ENCODE results near the gene CDK9.
"Not testable (repeated sequence)": the region's sequence is repeated elsewhere in the genome, so short reads cannot be mapped to it uniquely, and the experiment has no call there.

Gene CDK9

DNA sequence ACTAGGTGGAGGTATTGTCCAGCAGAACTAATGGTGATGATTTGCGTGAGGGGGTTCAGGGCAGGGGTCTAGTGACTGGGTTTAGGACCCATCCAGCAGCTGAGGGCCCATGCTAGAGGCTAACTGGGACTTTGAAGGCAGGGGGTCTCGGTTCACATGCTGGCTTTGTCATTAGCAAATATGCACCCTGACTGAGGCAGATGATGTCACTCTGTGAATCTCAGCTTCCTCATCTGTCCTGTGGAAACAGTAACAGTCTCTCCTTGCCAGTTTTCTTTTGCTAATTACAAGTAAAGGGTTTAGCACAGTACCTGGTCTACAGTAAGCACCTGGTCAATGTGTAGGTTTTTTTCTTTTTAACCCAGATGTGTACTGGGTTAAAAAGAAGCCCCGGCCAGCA, 12.6 kb upstream of the CDK9 start:
- H3K9me3 ChIP-seq (ENCODE audit: insufficient read depth, low read depth, low read length) = no peaks in the 10 kb centered on the region
- H3K4me1 ChIP-seq (ENCODE audit: insufficient read depth, low read length) = peaks cover 13% of the 10 kb centered on the region
- no peaks in the 10 kb centered on the region for H3K27me3 ChIP-seq (ENCODE audit: insufficient read depth, low read length)
- H3K9ac ChIP-seq (ENCODE audit: low read depth, low read length) = no peak overlapping the region
- no peak overlapping the region for H3K27ac ChIP-seq (ENCODE audit: low read depth, low read length)
- H3K4me3 ChIP-seq (ENCODE audit: low read length) = no peak overlapping the region
- 73% methylated on average over 3 of the region's 3 CpGs for WGBS
- H3K36me3 ChIP-seq (ENCODE audit: insufficient read depth, low read length) = no peaks in the 10 kb centered on the region

DNA sequence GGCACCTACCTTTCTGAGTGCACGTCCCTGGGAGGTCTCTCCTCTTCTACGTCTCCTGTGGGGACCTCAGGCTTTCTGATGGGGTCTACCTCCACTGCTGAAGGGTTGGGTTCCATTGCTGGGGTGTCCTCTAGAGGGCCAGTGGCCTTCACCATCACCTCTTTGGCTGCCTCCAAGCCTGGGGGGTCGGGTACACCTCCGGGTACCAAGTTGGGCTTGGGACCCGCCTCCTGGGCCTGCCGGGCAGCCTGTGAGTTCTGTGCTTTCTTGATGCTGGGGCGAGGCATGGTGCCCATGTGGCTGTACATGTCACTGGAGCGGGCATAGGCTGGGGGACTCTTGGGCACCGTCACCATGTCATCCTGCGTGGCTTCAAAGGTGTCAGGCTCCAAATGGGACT, 11.9 kb upstream of the CDK9 start:
- Histone ChIP-seq H3K9me3 (ENCODE audit: insufficient read depth, low read depth, low read length) (no peaks in the 10 kb centered on the region), H3K36me3 (ENCODE audit: insufficient read depth, low read length) (no peaks in the 10 kb centered on the region), H3K4me1 (ENCODE audit: insufficient read depth, low read length) (peaks cover 13% of the 10 kb centered on the region; the same call in 1 of the 2 replicates), H3K4me3 (ENCODE audit: low read length) (no peak overlapping the region), H3K9ac (ENCODE audit: low read depth, low read length) (no peak overlapping the region), H3K27ac (ENCODE audit: low read depth, low read length) (no peak overlapping the region), H3K27me3 (ENCODE audit: insufficient read depth, low read length) (no peaks in the 10 kb centered on the region)
- WGBS = 90% methylated on average over 10 of the region's 10 CpGs

DNA sequence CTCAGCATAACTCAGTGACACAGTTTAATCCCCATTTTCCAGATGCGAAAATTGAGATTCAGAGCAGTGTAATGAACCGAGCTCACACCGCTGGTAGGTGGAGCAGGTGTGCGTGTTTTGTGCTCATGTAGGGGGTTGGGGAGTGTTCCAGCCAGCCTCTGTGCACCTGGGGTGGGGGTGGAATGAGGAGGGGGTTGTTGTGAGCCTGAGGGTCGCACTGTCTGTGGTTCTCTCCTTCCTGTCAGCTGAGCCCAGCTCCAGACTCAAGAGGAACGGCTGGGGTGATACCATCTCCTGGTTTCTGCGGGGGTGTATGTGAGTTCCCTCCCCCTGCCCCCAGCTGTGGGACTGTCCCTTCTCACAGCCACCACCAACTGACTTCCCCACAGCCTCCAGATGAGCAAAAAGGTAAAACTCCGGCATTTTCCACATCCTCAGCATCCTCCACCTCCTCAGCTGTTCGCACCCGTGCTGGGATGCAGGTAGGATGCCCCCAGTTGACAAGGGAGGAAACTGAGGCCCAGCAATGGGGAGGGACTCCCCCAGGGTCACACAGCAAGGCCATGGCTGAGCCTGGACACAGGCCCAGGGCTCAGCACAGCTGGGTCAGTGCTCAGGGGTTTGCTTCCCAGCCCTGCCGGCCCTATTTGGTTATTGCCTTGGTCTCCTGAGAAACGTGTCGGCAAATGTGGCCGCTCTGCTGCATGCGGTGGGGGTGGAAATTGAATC, 9.5 kb upstream of the CDK9 start:
- peaks cover 8% of the 10 kb centered on the region; the same call in 1 of the 2 replicates for H3K4me1 ChIP-seq (ENCODE audit: insufficient read depth, low read length)
- 76% methylated on average over 15 of the region's 15 CpGs for WGBS
- no peak overlapping the region for H3K4me3 ChIP-seq (ENCODE audit: low read length)
- H3K27ac ChIP-seq (ENCODE audit: low read depth, low read length) = no peak overlapping the region
- no peaks in the 10 kb centered on the region for H3K9me3 ChIP-seq (ENCODE audit: insufficient read depth, low read depth, low read length)
- no peaks in the 10 kb centered on the region for H3K36me3 ChIP-seq (ENCODE audit: insufficient read depth, low read length)
- H3K9ac ChIP-seq (ENCODE audit: low read depth, low read length) = no peak overlapping the region
- no peaks in the 10 kb centered on the region for H3K27me3 ChIP-seq (ENCODE audit: insufficient read depth, low read length)

DNA sequence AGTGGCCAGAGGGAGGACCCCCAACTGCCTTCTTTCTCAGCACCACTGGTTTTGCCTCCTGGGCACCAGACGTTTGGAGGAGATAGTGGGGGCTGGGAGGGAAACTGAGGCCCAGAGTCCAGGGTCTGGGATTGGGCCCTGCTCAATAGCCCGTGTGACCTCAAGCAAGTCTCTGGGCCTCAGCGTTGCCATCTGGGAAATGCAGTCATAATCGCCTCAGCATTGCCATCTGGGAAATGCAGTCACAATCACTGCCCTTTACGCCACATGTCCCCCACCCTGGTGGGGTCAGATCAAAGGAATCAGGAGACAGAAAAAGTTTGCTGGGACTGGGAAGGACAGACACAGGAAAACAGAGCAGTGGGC, 8.9 kb upstream of the CDK9 start:
- peaks cover 8% of the 10 kb centered on the region; the same call in 1 of the 2 replicates for H3K4me1 ChIP-seq (ENCODE audit: insufficient read depth, low read length)
- H3K36me3 ChIP-seq (ENCODE audit: insufficient read depth, low read length) = no peaks in the 10 kb centered on the region
- 86% methylated on average over 5 of the region's 5 CpGs for WGBS
- no peak overlapping the region for H3K9ac ChIP-seq (ENCODE audit: low read depth, low read length)
- H3K9me3 ChIP-seq (ENCODE audit: insufficient read depth, low read depth, low read length) = no peaks in the 10 kb centered on the region
- H3K27ac ChIP-seq (ENCODE audit: low read depth, low read length) = no peak overlapping the region
- no peaks in the 10 kb centered on the region for H3K27me3 ChIP-seq (ENCODE audit: insufficient read depth, low read length)
- no peak overlapping the region for H3K4me3 ChIP-seq (ENCODE audit: low read length)

DNA sequence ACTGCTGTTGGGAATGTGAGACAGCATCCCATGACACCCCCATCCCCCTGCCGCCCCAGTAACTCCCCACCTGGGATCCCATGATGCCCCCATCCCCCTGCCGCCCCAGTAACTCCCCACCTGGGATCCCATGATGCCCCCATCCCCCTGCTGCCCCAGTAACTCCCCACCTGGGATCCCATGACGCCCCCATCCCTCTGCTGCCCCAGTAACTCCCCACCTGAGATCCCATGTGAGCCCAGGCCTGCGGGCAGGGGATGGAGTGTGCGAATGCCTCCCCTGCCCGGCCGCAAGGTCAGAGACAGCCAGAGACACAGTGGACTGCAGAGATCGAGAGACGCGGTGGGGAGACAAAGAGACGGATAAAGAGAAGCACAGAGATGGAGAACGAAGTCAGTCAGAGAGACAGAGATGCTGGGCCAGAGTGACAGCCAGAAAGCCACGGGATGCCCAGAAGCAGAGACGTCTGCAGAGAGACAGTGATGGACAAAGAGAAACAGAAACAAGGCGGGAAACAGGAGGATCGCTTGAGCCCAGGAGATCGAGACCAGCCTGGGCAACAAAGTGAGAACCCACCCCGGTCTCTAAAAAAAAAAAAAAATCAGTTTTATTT, 8.4 kb upstream of the CDK9 start:
- Histone ChIP-seq H3K27ac (ENCODE audit: low read depth, low read length) (no peak overlapping the region), H3K27me3 (ENCODE audit: insufficient read depth, low read length) (no peaks in the 10 kb centered on the region), H3K36me3 (ENCODE audit: insufficient read depth, low read length) (no peaks in the 10 kb centered on the region), H3K9me3 (ENCODE audit: insufficient read depth, low read depth, low read length) (no peaks in the 10 kb centered on the region), H3K9ac (ENCODE audit: low read depth, low read length) (no peak overlapping the region), H3K4me1 (ENCODE audit: insufficient read depth, low read length) (peaks cover 8% of the 10 kb centered on the region; the same call in 1 of the 2 replicates), H3K4me3 (ENCODE audit: low read length) (no peak overlapping the region)
- WGBS = 92% methylated on average over 17 of the region's 18 CpGs

DNA sequence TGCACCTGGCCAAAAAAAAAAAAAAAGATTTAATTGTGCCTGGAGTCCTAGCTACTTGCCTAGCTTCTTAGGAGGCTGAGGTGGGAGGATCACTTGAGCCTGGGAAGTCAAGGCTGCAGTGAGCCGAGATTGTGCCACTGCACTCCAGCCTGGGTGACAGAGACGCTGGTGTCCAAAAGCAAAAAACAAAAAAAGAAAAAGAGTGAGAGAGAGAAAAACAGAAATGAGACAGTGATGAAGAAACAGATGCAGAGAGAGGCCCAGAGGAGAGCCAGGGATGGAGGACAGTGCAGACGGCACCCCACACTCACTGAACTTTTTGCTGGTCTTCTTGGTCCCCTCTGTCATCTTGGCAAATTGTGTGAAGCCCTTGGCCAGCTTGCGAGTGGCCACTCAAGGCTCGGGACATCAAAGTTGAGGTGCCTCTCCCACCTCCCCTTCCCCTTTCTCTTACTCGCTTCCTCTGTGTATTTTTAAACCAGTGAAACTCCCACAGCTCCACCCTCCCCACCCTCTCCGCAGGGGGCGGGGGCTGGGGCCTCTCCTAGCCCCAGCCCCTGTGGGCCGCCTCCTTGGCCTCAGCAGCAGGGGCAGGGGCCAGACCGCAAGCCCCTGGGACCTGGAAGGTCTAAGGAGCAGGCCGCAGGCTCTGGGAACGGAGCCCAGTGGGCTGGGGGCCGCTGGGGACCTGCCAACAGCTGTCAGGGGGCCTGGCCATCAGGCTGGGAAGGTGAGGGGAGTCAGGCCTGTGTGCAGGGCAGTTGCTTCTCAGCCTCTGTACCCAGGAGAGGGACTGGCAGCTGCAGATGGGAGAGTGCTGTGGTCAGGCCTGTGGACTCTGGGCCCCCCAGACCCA, 7.3 kb upstream of the CDK9 start, which contains the start of gene SH2D3C:
Gene SH2D3C (minus strand): TSS at position 387 of the 856 bp plus-strand sequence. CDS start 39 bp downstream, at position 348.
- Histone ChIP-seq H3K27me3 (ENCODE audit: insufficient read depth, low read length) (no peaks in the 10 kb centered on the region), H3K9ac (ENCODE audit: low read depth, low read length) (no peak within 1 kb of the TSS), H3K4me3 (ENCODE audit: low read length) (no peak within 1 kb of the TSS), H3K4me1 (ENCODE audit: insufficient read depth, low read length) (peaks cover 8% of the 10 kb centered on the region; the same call in 1 of the 2 replicates), H3K36me3 (ENCODE audit: insufficient read depth, low read length) (no peaks in the 10 kb centered on the region), H3K9me3 (ENCODE audit: insufficient read depth, low read depth, low read length) (no peaks in the 10 kb centered on the region), H3K27ac (ENCODE audit: low read depth, low read length) (no peak within 1 kb of the TSS)
- WGBS = 79% methylated on average over 13 of the region's 13 CpGs

DNA sequence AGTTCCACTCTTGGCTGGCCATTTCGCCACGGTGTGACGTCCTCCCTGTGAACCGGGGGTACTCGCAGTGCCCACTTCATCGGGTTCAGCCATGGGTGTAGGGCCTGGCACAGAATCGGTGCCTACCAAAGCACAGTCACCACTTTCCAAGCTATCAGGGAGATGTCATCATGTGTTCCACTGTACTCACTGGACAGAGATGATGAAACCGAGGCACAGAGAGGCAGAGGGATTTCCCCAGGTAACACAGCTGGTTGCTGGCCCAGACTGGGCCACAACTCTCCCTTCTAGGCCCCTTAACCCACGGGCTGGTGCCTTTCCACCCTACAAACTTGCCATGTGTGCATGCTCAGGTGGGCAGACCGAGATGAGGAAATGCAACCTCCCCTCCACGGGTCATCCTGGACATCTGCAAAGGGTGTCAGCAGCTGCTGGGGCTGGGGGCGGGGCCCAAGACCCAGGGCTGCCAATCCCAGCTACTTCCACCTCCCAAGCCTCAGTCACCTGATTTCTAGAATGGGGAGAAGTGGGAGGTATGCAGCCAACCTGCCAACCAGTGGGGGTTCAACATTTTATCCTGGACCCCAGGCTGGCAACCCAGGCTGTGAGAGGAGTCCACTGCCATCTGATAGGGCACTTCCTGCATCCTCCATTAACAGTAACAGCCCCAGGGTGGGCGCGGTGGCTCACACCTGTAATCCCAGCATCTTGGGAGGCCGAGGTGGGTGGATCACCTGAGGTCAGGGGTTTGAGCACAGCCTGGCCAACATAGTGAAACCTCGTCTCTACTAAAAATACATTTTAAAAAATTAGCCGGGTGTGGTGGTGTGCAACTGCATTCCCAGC, 6.5 kb upstream of the CDK9 start:
- Histone ChIP-seq H3K27me3 (ENCODE audit: insufficient read depth, low read length) (no peaks in the 10 kb centered on the region), H3K27ac (ENCODE audit: low read depth, low read length) (no peak overlapping the region), H3K36me3 (ENCODE audit: insufficient read depth, low read length) (no peaks in the 10 kb centered on the region), H3K4me3 (ENCODE audit: low read length) (no peak overlapping the region), H3K9ac (ENCODE audit: low read depth, low read length) (no peak overlapping the region), H3K4me1 (ENCODE audit: insufficient read depth, low read length) (peaks cover 8% of the 10 kb centered on the region; the same call in 1 of the 2 replicates), H3K9me3 (ENCODE audit: insufficient read depth, low read depth, low read length) (no peaks in the 10 kb centered on the region)
- 89% methylated on average over 16 of the region's 17 CpGs for WGBS

DNA sequence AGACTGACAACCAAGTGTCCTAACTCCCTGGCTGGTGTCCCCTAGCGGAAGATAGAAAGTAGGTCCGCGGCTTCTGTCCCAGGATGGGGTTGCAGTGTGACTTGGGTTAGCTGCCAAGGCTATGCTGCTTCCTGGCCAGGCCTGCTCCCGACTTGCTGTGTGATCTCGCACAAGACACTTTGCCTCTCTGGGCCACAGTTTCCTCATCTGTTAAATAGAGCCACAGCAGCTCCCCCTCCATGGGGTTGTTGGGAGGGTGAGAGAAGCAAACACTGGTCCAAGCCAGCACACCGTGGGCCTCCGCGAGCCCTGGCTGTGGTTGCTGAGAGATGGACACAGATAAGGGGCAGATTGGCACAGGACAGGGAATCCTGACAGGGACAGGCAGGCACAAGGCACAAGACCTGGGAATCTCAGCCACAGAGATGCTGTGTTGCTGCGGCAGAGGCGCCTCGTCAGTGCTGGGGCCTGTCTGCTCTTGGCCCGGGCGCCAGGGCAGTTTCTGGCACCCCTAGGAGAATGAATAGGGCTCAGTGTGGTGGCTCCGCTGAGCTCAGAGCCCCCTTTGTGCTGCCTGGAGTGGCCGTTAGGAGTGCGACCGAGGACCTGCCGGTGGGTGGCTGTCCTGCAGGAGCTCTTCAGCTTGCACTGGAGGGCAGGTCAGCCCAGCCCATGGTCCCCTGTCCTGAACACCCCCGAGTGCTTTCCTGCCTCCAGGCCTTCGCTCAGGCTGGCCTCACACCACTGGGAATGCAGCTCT, 5.5 kb upstream of the CDK9 start:
- Histone ChIP-seq H3K4me1 (ENCODE audit: insufficient read depth, low read length) (peaks cover 8% of the 10 kb centered on the region; the same call in 1 of the 2 replicates), H3K27ac (ENCODE audit: low read depth, low read length) (no peak overlapping the region), H3K9ac (ENCODE audit: low read depth, low read length) (peak overlapping the region; percentile 22; the same call in 1 of the 2 replicates), H3K27me3 (ENCODE audit: insufficient read depth, low read length) (no peaks in the 10 kb centered on the region), H3K4me3 (ENCODE audit: low read length) (no peak overlapping the region), H3K36me3 (ENCODE audit: insufficient read depth, low read length) (no peaks in the 10 kb centered on the region), H3K9me3 (ENCODE audit: insufficient read depth, low read depth, low read length) (no peaks in the 10 kb centered on the region)
- 78% methylated on average over 20 of the region's 20 CpGs for WGBS

DNA sequence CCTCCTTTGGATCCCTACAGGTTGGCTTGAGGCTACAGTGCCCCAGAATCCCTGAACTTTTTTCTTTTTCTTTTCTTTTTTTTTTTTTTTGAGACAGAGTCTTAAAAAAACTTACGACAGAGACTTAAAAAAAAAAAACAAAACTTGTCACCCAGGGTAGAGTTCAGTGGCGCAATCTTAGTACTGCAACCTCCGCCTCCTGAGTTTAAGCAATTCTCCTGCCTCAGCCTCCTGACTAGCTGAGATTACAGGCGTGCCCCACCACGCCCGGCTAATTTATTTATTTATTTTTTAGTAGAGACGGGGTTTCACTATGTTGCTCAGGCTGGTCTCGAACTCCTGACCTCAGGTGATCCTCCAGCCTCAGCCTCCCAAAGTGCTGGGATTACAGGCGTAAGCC, 4.9 kb upstream of the CDK9 start:
- not testable (repeated sequence) for H3K9ac ChIP-seq (ENCODE audit: low read depth, low read length); H3K27ac ChIP-seq (ENCODE audit: low read depth, low read length)

DNA sequence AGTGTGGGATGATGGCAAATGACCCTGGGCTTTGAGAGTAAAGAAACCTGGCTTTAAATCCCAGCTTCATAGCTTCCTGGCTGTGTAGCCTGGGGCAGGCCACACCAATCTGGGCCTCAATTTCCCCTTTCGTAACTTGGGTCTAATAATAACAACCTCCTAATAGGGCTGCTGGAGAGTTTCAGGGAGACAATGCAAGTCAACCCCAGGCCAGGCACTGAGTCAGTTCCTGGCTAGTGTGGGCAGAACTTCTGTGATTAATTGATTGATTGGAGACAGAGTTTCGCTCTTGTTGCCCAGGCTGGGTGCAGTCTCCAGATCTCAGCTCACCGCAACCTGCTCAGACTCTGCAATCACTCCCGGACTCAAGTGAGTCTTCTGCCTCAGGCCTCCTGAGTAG, 4.0 kb upstream of the CDK9 start:
- WGBS = 97% methylated on average over 4 of the region's 4 CpGs
- Histone ChIP-seq H3K36me3 (ENCODE audit: insufficient read depth, low read length) (no peaks in the 10 kb centered on the region), H3K9ac (ENCODE audit: low read depth, low read length) (no peak overlapping the region), H3K27ac (ENCODE audit: low read depth, low read length) (no peak overlapping the region), H3K9me3 (ENCODE audit: insufficient read depth, low read depth, low read length) (no peaks in the 10 kb centered on the region), H3K4me3 (ENCODE audit: low read length) (no peak overlapping the region), H3K27me3 (ENCODE audit: insufficient read depth, low read length) (no peaks in the 10 kb centered on the region), H3K4me1 (ENCODE audit: insufficient read depth, low read length) (0 out of 2 replicates have a peak, but pooled peaks cover 5% of the 10 kb centered on the region)

More for the DNA sequence above, 4.9 kb upstream of the CDK9 start:
- WGBS = 98% methylated on average over 9 of the region's 9 CpGs
- H3K4me1 ChIP-seq (ENCODE audit: insufficient read depth, low read length); H3K9me3 ChIP-seq (ENCODE audit: insufficient read depth, low read depth, low read length); H3K27me3 ChIP-seq (ENCODE audit: insufficient read depth, low read length); H3K36me3 ChIP-seq (ENCODE audit: insufficient read depth, low read length); H3K4me3 ChIP-seq (ENCODE audit: low read length): not testable (repeated sequence)

Data from HUES64 (cell line).